GM18505 (cell line): ENCODE measurements around the gene MED15.
"Not testable (repeated sequence)": the region's sequence is repeated elsewhere in the genome, so short reads cannot be mapped to it uniquely, and the experiment has no call there.

Experiments
- ATAC-seq: cut with Tn5 transposase; IDR thresholded peaks from one replicate; pipeline ENCODE4 v1.9.1; 2021; ENCODE audit not compliant: unreplicated experiment
- POLR2A ChIP-seq: IDR thresholded peaks from 4 replicates; pipeline ENCODE4 v1.6.1; 2011; ENCODE audit warnings: borderline replicate concordance; ENCODE audit not compliant: insufficient read depth, insufficient read length; ENCODE audit errors: extremely low read depth

The MED15 gene

GRCh38 chr22:20591295-20591645, 83.9 kb downstream of the MED15 start:
- no peak for ATAC-seq
- TF ChIP-seq POLR2A = no peak

- ATAC-seq = no peak
- no peak for TF ChIP-seq POLR2A
Observed at GRCh38 chr22:20591660-20592310, 84.4 kb downstream of the MED15 start.

GRCh38 chr22:20594038-20594437, 86.6 kb downstream of the MED15 start:
- not testable (repeated sequence) for ATAC-seq

GRCh38 chr22:20594486-20594885, 87.1 kb downstream of the MED15 start:
- not testable (repeated sequence) for ATAC-seq

- no peak for ATAC-seq
- no peak for TF ChIP-seq POLR2A
Observed at GRCh38 chr22:20595461-20595860, 88.1 kb downstream of the MED15 start.

- TF ChIP-seq POLR2A = no peak
- ATAC-seq = no peak
Observed at GRCh38 chr22:20599117-20599516, 91.7 kb downstream of the MED15 start.

- no peak for TF ChIP-seq POLR2A
Observed at GRCh38 chr22:20600137-20600673, 92.8 kb downstream of the MED15 start.

GRCh38 chr22:20601308-20601707, 93.9 kb downstream of the MED15 start:
- no peak for TF ChIP-seq POLR2A
- ATAC-seq = no peak

More at GRCh38 chr22:20600137-20600673, 92.8 kb downstream of the MED15 start:
- ATAC-seq = no peak

- no peak for ATAC-seq
- TF ChIP-seq POLR2A = no peak
Observed at GRCh38 chr22:20602609-20603164, 95.3 kb downstream of the MED15 start.

GRCh38 chr22:20604092-20604747, 96.8 kb downstream of the MED15 start:
- TF ChIP-seq POLR2A = no peak
- no peak for ATAC-seq

- ATAC-seq = no peak
- no peak for TF ChIP-seq POLR2A
Observed at GRCh38 chr22:20604776-20605221, 97.4 kb downstream of the MED15 start.

- ATAC-seq = no peak
- TF ChIP-seq POLR2A = no peak
Observed at GRCh38 chr22:20605328-20605727, 97.9 kb downstream of the MED15 start.

- ATAC-seq = no peak
- no peak for TF ChIP-seq POLR2A
Observed at GRCh38 chr22:20606041-20606783, 98.8 kb downstream of the MED15 start.

- ATAC-seq = no peak
- no peak for TF ChIP-seq POLR2A
Observed at GRCh38 chr22:20606784-20607128, 99.3 kb downstream of the MED15 start.
